Choroid plexus epithelial cell (primary cell): ENCODE data around the gene PCA3.

Experiments
- DNase-seq: peaks from one replicate; pipeline ENCODE4 v3.0.0-alpha.2; 2010; ENCODE audit warnings: low read depth
- H3K4me3 ChIP-seq: 2 replicates; pipeline ENCODE4 v1.5.1; 2011; ENCODE audit warnings: low read depth, mild to moderate bottlenecking, control low read depth, low read length, moderate library complexity
- CTCF ChIP-seq: conservative IDR thresholded peaks from 2 replicates; pipeline ENCODE4 v1.5.1; 2011; ENCODE audit warnings: low read depth, mild to moderate bottlenecking, control low read depth, inconsistent platforms, low read length, moderate library complexity

Gene PCA3

GRCh38 chr9:76756268-76756640 is 8.0 kb upstream of the PCA3 start:
- peak; percentile 30 for DNase-seq
- TF ChIP-seq CTCF: peak; percentile 24
- H3K4me3 ChIP-seq: no peak overlapping the region

- DNase-seq: no peak
- no peak overlapping the region for H3K4me3 ChIP-seq
- no peak for TF ChIP-seq CTCF
These were observed 7.1 kb upstream of the PCA3 start for GRCh38 chr9:76756941-76757673.

GRCh38 chr9:76758476-76758875 is 5.8 kb upstream of the PCA3 start:
- TF ChIP-seq CTCF: no peak
- no peak overlapping the region for H3K4me3 ChIP-seq
- DNase-seq: no peak

- no peak for TF ChIP-seq CTCF
- no peak overlapping the region for H3K4me3 ChIP-seq
- no peak for DNase-seq
These were observed 4.5 kb upstream of the PCA3 start for GRCh38 chr9:76759732-76760131.

GRCh38 chr9:76761448-76761847 is 2.8 kb upstream of the PCA3 start:
- peak; percentile 32 for DNase-seq
- TF ChIP-seq CTCF: peak; percentile 55
- H3K4me3 ChIP-seq: no peak overlapping the region

GRCh38 chr9:76766126-76766525 is 1.9 kb downstream of the PCA3 start:
- DNase-seq: no peak
- no peak overlapping the region for H3K4me3 ChIP-seq
- TF ChIP-seq CTCF: no peak

- no peak for TF ChIP-seq CTCF
- no peak overlapping the region for H3K4me3 ChIP-seq
- peak; percentile 42 for DNase-seq
These were observed 8.6 kb downstream of the PCA3 start for GRCh38 chr9:76772686-76773445.
